Cardiac muscle cell (in vitro differentiated cells and primary cell): ENCODE data around the gene NAA35. TPM values are rescaled to one million over a fixed set of nuclear protein-coding genes. Genes with fewer than 3 reads are reported as not detected.

ENCODE experiments used
- DNase-seq, 2 donors: peaks; one replicate each; pipeline versions ENCODE4 v3.0.0 to v3.0.0-alpha.2; 2010 to 2017; ENCODE audit warnings: low read depth in 1 of 2, low spot score in 1 of 2
- H3K27ac ChIP-seq: fragments of 200-600 bp; sonication (generic); 2 replicates; pipeline ENCODE4 v1.5.1; 2016
- H3K27me3 ChIP-seq: fragments of 200-600 bp; sonication (generic); 2 replicates; pipeline ENCODE4 v1.6.0; 2016; ENCODE audit warnings: control low read depth
- H3K36me3 ChIP-seq: fragments of 200-600 bp; sonication (generic); 2 replicates; pipeline ENCODE4 v1.5.1; 2016; ENCODE audit warnings: control low read depth
- H3K4me1 ChIP-seq: fragments of 200-600 bp; sonication (generic); 2 replicates; pipeline ENCODE4 v1.8.1; 2017; ENCODE audit warnings: low read depth, mild to moderate bottlenecking, mixed run types
- H3K4me3 ChIP-seq: fragments of 200-600 bp; sonication (generic); 2 replicates; pipeline ENCODE4 v1.5.1; 2016; ENCODE audit warnings: mild to moderate bottlenecking
- H3K9me3 ChIP-seq: fragments of 200-600 bp; sonication (generic); 2 replicates; pipeline ENCODE4 v1.5.1; 2017; ENCODE audit warnings: low read depth, mild to moderate bottlenecking, control low read depth
- CTCF ChIP-seq: IDR thresholded peaks from 2 replicates; pipeline ENCODE4 v1.5.1; 2012; ENCODE audit warnings: low read depth, mild to moderate bottlenecking, low read length
- polyA plus RNA-seq: library from polyadenylated mRNA; unstranded; fragments of >200 nt; fragmentation: Nextera tagmentation; extraction: Ambion mirVana; gene quantifications from 2 replicates; pipeline ENCODE4 v1.2.1, GENCODE V29; 2016
- total RNA-seq: library from RNA; depleted of rRNA; stranded (reverse); fragments of >200 nt; gene quantifications from 2 replicates; pipeline ENCODE4 v1.2.3, GENCODE V29; 2016

NAA35 gene
- total and polyA plus RNA-seq, 2 experiments from 2014 or later: 31.5 to 32.4 TPM

GRCh38 chr9:85940275-85940831 is 593 bp upstream of the NAA35 start:
- TF ChIP-seq CTCF: no peak
- DNase-seq: peak in 1 of 2 donors; percentile 3
- peaks cover 5% of the 10 kb centered on the region for H3K36me3 ChIP-seq
- no peaks in the 10 kb centered on the region for H3K9me3 ChIP-seq
- H3K4me3 ChIP-seq: peak overlapping the region; percentile 39
- no peaks in the 10 kb centered on the region for H3K27me3 ChIP-seq
- peak overlapping the region; percentile 81 for H3K27ac ChIP-seq
- peaks cover 10% of the 10 kb centered on the region for H3K4me1 ChIP-seq

- Histone ChIP-seq H3K27me3 (no peaks in the 10 kb centered on the region), H3K27ac (peak overlapping the region; percentile 92), H3K4me1 (peaks cover 10% of the 10 kb centered on the region), H3K4me3 (peak overlapping the region; percentile 89), H3K36me3 (peaks cover 10% of the 10 kb centered on the region), H3K9me3 (no peaks in the 10 kb centered on the region)
- TF ChIP-seq CTCF: no peak
- no peak for DNase-seq
These were observed 635 bp downstream of the NAA35 start for GRCh38 chr9:85941622-85941940.

GRCh38 chr9:85941966-85942912 is 1.3 kb downstream of the NAA35 start:
- Histone ChIP-seq H3K27ac (peak overlapping the region; percentile 92), H3K9me3 (no peaks in the 10 kb centered on the region), H3K4me3 (peak overlapping the region; percentile 89), H3K36me3 (peaks cover 17% of the 10 kb centered on the region), H3K27me3 (no peaks in the 10 kb centered on the region), H3K4me1 (peaks cover 10% of the 10 kb centered on the region)
- DNase-seq: peak in 1 of 2 donors; percentile 18
- TF ChIP-seq CTCF: no peak

- Histone ChIP-seq H3K36me3 (peaks cover 21% of the 10 kb centered on the region), H3K9me3 (no peaks in the 10 kb centered on the region), H3K27ac (no peak overlapping the region), H3K4me1 (peaks cover 10% of the 10 kb centered on the region), H3K27me3 (no peaks in the 10 kb centered on the region), H3K4me3 (peak overlapping the region; percentile 89)
- DNase-seq: no peak
- TF ChIP-seq CTCF: no peak
These were observed 2.2 kb downstream of the NAA35 start for GRCh38 chr9:85942913-85943709.

GRCh38 chr9:85943757-85944430 is 2.9 kb downstream of the NAA35 start:
- TF ChIP-seq CTCF: no peak
- H3K9me3 ChIP-seq: no peaks in the 10 kb centered on the region
- H3K4me3 ChIP-seq: no peak overlapping the region
- no peaks in the 10 kb centered on the region for H3K27me3 ChIP-seq
- H3K27ac ChIP-seq: no peak overlapping the region
- H3K36me3 ChIP-seq: peaks cover 22% of the 10 kb centered on the region
- peaks cover 10% of the 10 kb centered on the region for H3K4me1 ChIP-seq
- no peak for DNase-seq
